Left ventricle myocardium inferior (tissue), 1 donor: ENCODE measurements around the gene TBC1D3B. TPM values are rescaled to one million over a fixed set of nuclear protein-coding genes. Genes with fewer than 3 reads are reported as not detected.
"Not testable (repeated sequence)": the region's sequence is repeated elsewhere in the genome, so short reads cannot be mapped to it uniquely, and the experiment has no call there.

ENCODE experiments used
- DNase-seq: peaks from one replicate; pipeline ENCODE4 v3.0.0-alpha.2; 2020
- H3K27ac ChIP-seq: fragments of 200-600 bp; replicated peaks from 2 replicates; pipeline ENCODE4 v1.8.0; 2021
- H3K27me3 ChIP-seq: fragments of 200-600 bp; 2 replicates; pipeline ENCODE4 v1.8.0; 2021; ENCODE audit warnings: low read depth
- H3K36me3 ChIP-seq: fragments of 200-600 bp; 2 replicates; pipeline ENCODE4 v1.8.0; 2021
- H3K4me1 ChIP-seq: fragments of 200-600 bp; 2 replicates; pipeline ENCODE4 v1.8.0; 2021
- H3K4me3 ChIP-seq: fragments of 200-600 bp; 2 replicates; pipeline ENCODE4 v1.8.0; 2021; ENCODE audit warnings: mild to moderate bottlenecking, moderate library complexity
- H3K9me3 ChIP-seq: fragments of 200-600 bp; replicated peaks from 2 replicates; pipeline ENCODE4 v1.8.0; 2021
- CTCF ChIP-seq: fragments of 200-600 bp; IDR thresholded peaks from 2 replicates; pipeline ENCODE4 v1.8.0; 2021; ENCODE audit warnings: antibody characterized with exemption, mild to moderate bottlenecking, borderline replicate concordance
- intact Hi-C: fragments of 100-400 bp; cut with micrococcal nuclease; formaldehyde crosslinking; loops from one replicate; pipeline ENCODE4 v1.11.0; 2022
- total RNA-seq: library from RNA; stranded (reverse); fragmentation: NEBNext Ultra II Directional; extraction: Animal tissue kit (Norgen Biotek cat#: 25700); gene quantifications from one replicate; pipeline ENCODE4 v1.2.1, GENCODE V29; 2021
- donor health status: DM: no; HTN: yes; CAD: no; lungs with severe emphysema.

The TBC1D3B gene
- total RNA-seq, 1 donor from 2014 or later = 3.4 TPM

DNA sequence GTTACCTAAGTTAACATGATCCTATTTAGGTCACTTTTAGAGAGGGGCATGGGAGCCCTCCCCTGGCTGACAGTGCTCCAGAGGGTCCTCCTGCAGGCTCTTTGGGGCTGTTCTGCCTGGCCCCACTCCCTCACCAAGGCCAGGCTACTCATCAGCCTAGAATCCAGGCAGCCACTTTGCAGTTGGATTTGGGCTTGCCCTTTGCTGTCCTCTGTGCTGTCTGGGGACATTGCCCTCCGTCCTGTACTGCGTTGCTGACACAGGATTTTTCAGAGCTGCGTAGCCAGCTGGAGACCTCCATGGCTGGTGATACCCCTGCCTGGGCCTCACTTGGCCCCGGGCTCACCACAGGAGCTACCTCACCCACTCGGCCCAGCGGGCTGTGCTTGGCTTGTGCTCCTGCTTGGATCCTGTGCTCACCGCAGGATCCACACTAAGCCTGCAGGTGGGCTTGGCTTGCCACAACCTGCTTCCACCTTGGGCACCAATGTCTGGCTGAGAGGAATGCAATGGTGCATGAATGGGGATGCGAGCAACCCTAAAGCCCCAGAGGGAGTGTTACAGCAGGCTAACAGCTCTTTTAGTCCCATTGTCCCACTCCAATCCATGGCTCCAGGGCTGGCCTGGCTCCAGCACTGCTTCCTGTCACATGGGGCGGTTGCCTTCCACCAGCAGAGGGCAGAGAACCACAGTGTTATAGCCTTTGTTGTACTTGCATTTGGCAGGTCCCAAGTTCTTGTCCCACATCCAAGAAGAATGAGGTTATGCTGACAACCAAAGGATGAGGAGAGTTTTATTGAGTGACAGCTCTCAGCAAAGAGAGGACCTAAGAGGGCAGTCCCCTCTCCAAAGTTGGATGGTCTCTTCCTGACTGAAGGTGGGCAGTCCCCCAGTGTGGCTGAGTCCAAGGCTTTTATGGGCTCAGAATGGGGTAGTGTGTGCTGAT is 51.3 kb downstream of the TBC1D3B start:
- no peak overlapping the region for H3K4me3 ChIP-seq
- H3K4me1 ChIP-seq = no peaks in the 10 kb centered on the region
- no peak for TF ChIP-seq CTCF
- no peaks in the 10 kb centered on the region for H3K36me3 ChIP-seq
- DNase-seq = no peak
- peaks cover 27% of the 10 kb centered on the region for H3K27me3 ChIP-seq
- no peak overlapping the region for H3K27ac ChIP-seq
- peaks cover 23% of the 10 kb centered on the region for H3K9me3 ChIP-seq
- intact Hi-C loops = no loop called here

- Histone ChIP-seq H3K36me3 (no peaks in the 10 kb centered on the region), H3K4me3 (no peak overlapping the region), H3K9me3 (peaks cover 23% of the 10 kb centered on the region), H3K27me3 (peaks cover 28% of the 10 kb centered on the region), H3K27ac (no peak overlapping the region), H3K4me1 (no peaks in the 10 kb centered on the region)
- intact Hi-C loops = no loop called here
- TF ChIP-seq CTCF = no peak
- DNase-seq = no peak
Observed at GRCh38 chr17:36123431-36123830, 53.0 kb downstream of the TBC1D3B start.

- H3K27me3 ChIP-seq, H3K36me3 ChIP-seq, H3K4me1 ChIP-seq, intact Hi-C loops, H3K4me3 ChIP-seq, H3K27ac ChIP-seq, DNase-seq: not testable (repeated sequence)
- H3K9me3 ChIP-seq = peaks cover 16% of the 10 kb centered on the region
Observed at GRCh38 chr17:36121099-36121498, 55.3 kb downstream of the TBC1D3B start.

GRCh38 chr17:36120221-36120620 is 56.2 kb downstream of the TBC1D3B start:
- Histone ChIP-seq H3K36me3 (no peaks in the 10 kb centered on the region), H3K27me3 (peaks cover 9% of the 10 kb centered on the region), H3K27ac (no peak overlapping the region), H3K9me3 (peaks cover 8% of the 10 kb centered on the region), H3K4me1 (no peaks in the 10 kb centered on the region), H3K4me3 (no peak overlapping the region)
- intact Hi-C loops = no loop called here
- DNase-seq = no peak
- no peak for TF ChIP-seq CTCF

- intact Hi-C loops = no loop called here
- no peak for DNase-seq
- no peak for TF ChIP-seq CTCF
- H3K4me3 ChIP-seq = no peak overlapping the region
- H3K27ac ChIP-seq = no peak overlapping the region
- no peaks in the 10 kb centered on the region for H3K36me3 ChIP-seq
- H3K9me3 ChIP-seq = no peaks in the 10 kb centered on the region
- H3K27me3 ChIP-seq = peaks cover 9% of the 10 kb centered on the region
- no peaks in the 10 kb centered on the region for H3K4me1 ChIP-seq
Observed at GRCh38 chr17:36118477-36119353, 57.7 kb downstream of the TBC1D3B start.
